ENCODE measurements around the gene C10orf62. TPM values are rescaled to one million over a fixed set of nuclear protein-coding genes. Genes with fewer than 3 reads are reported as not detected.
A peak's percentile ranks its signal among the peaks of the same experiment; 100 is the strongest.

Gene C10orf62
- total and polyA plus RNA-seq, 2 donors (not counting 3 experiments of a cell fraction or from before 2014, with no cell fraction given): not detected

DNA sequence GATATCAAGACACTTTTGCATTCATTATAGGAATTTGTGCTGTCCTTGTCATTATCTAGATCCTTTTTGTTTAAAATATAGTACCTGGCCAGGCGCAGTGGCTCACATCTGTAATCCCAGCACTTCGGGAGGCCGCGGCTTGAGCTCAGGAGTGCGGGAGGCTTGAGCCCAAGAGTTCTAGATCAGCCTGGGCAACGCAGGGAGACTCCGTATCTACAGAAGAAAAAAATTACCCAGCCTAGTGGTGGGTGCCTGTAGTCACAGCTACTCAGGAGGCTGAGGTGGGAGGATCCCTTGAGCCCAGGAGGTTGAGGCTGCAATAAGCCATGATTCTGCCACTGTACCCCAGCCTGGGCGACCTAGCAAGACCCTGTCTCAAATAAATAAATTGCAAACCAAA, 44.4 kb downstream of the C10orf62 start:
- H3K4me3 ChIP-seq (replicated peaks in 1 of 3; ENCODE audit: insufficient read depth in 1 of 3, low read depth in 1 of 3, low read length in 3 of 3): peak overlapping the region in 1 of 3 experiments; percentile 56
- intact Hi-C loops (cut with micrococcal nuclease): no loop called here
- H3K27ac ChIP-seq (ENCODE audit: insufficient read depth, low read depth, low read length): no peak overlapping the region
- BruUV-seq (replicated peaks): no TSS peak
- peak overlapping the region; percentile 68 for H3K4me2 ChIP-seq (ENCODE audit: insufficient read depth, low read length)
- no peaks in the 10 kb centered on the region for H3K79me2 ChIP-seq (ENCODE audit: control insufficient read depth, insufficient read depth, low read length)
- no peak overlapping the region for H3K9ac ChIP-seq (replicated peaks; ENCODE audit: extremely low read depth, insufficient read depth, low read length)
- no peaks in the 10 kb centered on the region for H4K20me1 ChIP-seq (replicated peaks; ENCODE audit: control insufficient read depth, extremely low read depth, insufficient read depth, low read length)
- no peak for DNase-seq (ENCODE audit: low read depth, low spot score)
- no peaks in the 10 kb centered on the region for H3K27me3 ChIP-seq (ENCODE audit: control insufficient read depth in 2 of 2, insufficient read depth in 2 of 2, low read length in 2 of 2)
- no peak for FAIRE-seq
- H3K4me1 ChIP-seq (ENCODE audit: control insufficient read depth, extremely low read depth, insufficient read depth, low read length): peaks cover 3% of the 10 kb centered on the region
- TF ChIP-seq, protein P1, sequence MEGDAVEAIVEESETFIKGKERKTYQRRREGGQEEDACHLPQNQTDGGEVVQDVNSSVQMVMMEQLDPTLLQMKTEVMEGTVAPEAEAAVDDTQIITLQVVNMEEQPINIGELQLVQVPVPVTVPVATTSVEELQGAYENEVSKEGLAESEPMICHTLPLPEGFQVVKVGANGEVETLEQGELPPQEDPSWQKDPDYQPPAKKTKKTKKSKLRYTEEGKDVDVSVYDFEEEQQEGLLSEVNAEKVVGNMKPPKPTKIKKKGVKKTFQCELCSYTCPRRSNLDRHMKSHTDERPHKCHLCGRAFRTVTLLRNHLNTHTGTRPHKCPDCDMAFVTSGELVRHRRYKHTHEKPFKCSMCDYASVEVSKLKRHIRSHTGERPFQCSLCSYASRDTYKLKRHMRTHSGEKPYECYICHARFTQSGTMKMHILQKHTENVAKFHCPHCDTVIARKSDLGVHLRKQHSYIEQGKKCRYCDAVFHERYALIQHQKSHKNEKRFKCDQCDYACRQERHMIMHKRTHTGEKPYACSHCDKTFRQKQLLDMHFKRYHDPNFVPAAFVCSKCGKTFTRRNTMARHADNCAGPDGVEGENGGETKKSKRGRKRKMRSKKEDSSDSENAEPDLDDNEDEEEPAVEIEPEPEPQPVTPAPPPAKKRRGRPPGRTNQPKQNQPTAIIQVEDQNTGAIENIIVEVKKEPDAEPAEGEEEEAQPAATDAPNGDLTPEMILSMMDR (IDR thresholded peaks at IDR 0.05; ENCODE audit: extremely low read depth in 1 of 2, insufficient read depth in 1 of 2, low read depth in 1 of 2, low read length in 2 of 2): peak in 1 of 2 donors; percentile 20
- TF ChIP-seq POLR2A (IDR thresholded peaks at IDR 0.05; ENCODE audit: low read depth, low read length) (no peak), FOS (IDR thresholded peaks at IDR 0.05; ENCODE audit: borderline replicate concordance, insufficient read depth, low read length) (no peak)
- dilution Hi-C loops (cut with MboI; ENCODE audit: extremely low pct_ligation_motif_present, low sequenced_read_pairs): no loop called here
- ChIA-PET POLR2A (no interaction called here), CTCF (interaction anchor here (0.7 to 1.8 kb wide), 4 partner anchors 13 to 62 kb away, joined by 3 to 12 read pairs (median 4); partner anchors contain the start of gene ANKRD2)
- H2AFZ ChIP-seq (ENCODE audit: low read depth, low read length): peak overlapping the region; percentile 88
- no peaks in the 10 kb centered on the region for H3K9me1 ChIP-seq (replicated peaks; ENCODE audit: control insufficient read depth, extremely low read depth, insufficient read depth, low read length)
- H3K36me3 ChIP-seq (ENCODE audit: control insufficient read depth in 2 of 2, extremely low read depth in 1 of 2, insufficient read depth in 2 of 2, low read length in 2 of 2): no peaks in the 10 kb centered on the region
- no peaks in the 10 kb centered on the region for H3K9me3 ChIP-seq (replicated peaks; ENCODE audit: control insufficient read depth, insufficient read depth, low read length)

DNA sequence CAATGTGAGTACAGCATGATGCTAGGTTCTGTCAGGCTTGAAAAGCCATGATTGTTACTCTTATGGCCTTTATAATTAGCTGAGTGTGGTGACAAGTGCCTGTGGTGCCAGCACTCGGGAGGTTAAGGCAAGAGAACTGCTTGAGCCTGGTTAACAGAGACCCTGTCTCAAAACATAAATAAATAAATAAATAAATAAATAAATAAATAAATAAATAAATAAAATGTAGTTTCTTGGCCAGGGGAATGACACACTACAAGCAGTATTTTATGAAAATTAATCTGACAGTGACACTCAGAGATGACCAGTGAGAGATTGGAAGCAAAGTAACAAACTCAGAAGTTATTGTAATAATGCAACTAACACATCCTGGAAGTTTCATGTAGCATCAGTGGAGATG, 46.1 kb downstream of the C10orf62 start:
- no peaks in the 10 kb centered on the region for H4K20me1 ChIP-seq (replicated peaks; ENCODE audit: control insufficient read depth, extremely low read depth, insufficient read depth, low read length)
- H3K36me3 ChIP-seq (ENCODE audit: control insufficient read depth in 2 of 2, extremely low read depth in 1 of 2, insufficient read depth in 2 of 2, low read length in 2 of 2): no peaks in the 10 kb centered on the region
- H3K9ac ChIP-seq (replicated peaks; ENCODE audit: extremely low read depth, insufficient read depth, low read length): no peak overlapping the region
- no peak overlapping the region for H3K4me3 ChIP-seq (replicated peaks in 1 of 3; ENCODE audit: insufficient read depth in 1 of 3, low read depth in 1 of 3, low read length in 3 of 3)
- H3K27me3 ChIP-seq (ENCODE audit: control insufficient read depth in 2 of 2, insufficient read depth in 2 of 2, low read length in 2 of 2): no peaks in the 10 kb centered on the region
- dilution Hi-C loops (cut with MboI; ENCODE audit: extremely low pct_ligation_motif_present, low sequenced_read_pairs) (no loop called here), intact Hi-C loops (cut with micrococcal nuclease) (no loop called here)
- H3K79me2 ChIP-seq (ENCODE audit: control insufficient read depth, insufficient read depth, low read length): no peaks in the 10 kb centered on the region
- H3K4me2 ChIP-seq (ENCODE audit: insufficient read depth, low read length): no peak overlapping the region
- POLR2A ChIA-PET: no interaction called here
- CTCF ChIA-PET: no interaction called here
- no peaks in the 10 kb centered on the region for H3K9me3 ChIP-seq (replicated peaks; ENCODE audit: control insufficient read depth, insufficient read depth, low read length)
- no peaks in the 10 kb centered on the region for H3K9me1 ChIP-seq (replicated peaks; ENCODE audit: control insufficient read depth, extremely low read depth, insufficient read depth, low read length)
- no peak overlapping the region for H2AFZ ChIP-seq (ENCODE audit: low read depth, low read length)
- H3K27ac ChIP-seq (ENCODE audit: insufficient read depth, low read depth, low read length): no peak overlapping the region
- FAIRE-seq (no peak), DNase-seq (ENCODE audit: low read depth, low spot score) (no peak)
- BruUV-seq (replicated peaks): no TSS peak
- TF ChIP-seq, protein P1 (IDR thresholded peaks at IDR 0.05; ENCODE audit: extremely low read depth in 1 of 2, insufficient read depth in 1 of 2, low read depth in 1 of 2, low read length in 2 of 2): no peak
- TF ChIP-seq GATA2 (IDR thresholded peaks at IDR 0.05; ENCODE audit: insufficient read depth, insufficient read length, low read depth, low read length) (no peak), FOS (IDR thresholded peaks at IDR 0.05; ENCODE audit: borderline replicate concordance, insufficient read depth, low read length) (no peak), EZH2 (IDR thresholded peaks at IDR 0.05; ENCODE audit: borderline replicate concordance, low read depth, low read length, severe bottlenecking) (no peak), MYC (IDR thresholded peaks at IDR 0.05; ENCODE audit: low read depth, low read length) (no peak), JUN (IDR thresholded peaks at IDR 0.05; ENCODE audit: borderline replicate concordance, insufficient read depth, insufficient read length, low read depth) (no peak), POLR2A (IDR thresholded peaks at IDR 0.05; ENCODE audit: low read depth, low read length) (no peak), POLR2AphosphoS5 (IDR thresholded peaks at IDR 0.05; ENCODE audit: insufficient read depth, low read depth, low read length) (no peak)
- TF ChIP-seq, protein P2, sequence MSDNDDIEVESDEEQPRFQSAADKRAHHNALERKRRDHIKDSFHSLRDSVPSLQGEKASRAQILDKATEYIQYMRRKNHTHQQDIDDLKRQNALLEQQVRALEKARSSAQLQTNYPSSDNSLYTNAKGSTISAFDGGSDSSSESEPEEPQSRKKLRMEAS (IDR thresholded peaks at IDR 0.05; ENCODE audit: insufficient read depth, insufficient read length): no peak
- peaks cover 3% of the 10 kb centered on the region for H3K4me1 ChIP-seq (ENCODE audit: control insufficient read depth, extremely low read depth, insufficient read depth, low read length)

Data from endothelial cell of umbilical vein (primary cell).